IPS DF 4.7 (cell line): ENCODE measurements around the gene RUNX1.

Source experiments
- DNase-seq: peaks from one replicate; pipeline ENCODE4 v3.0.0-alpha.2; 2013; ENCODE audit warnings: low spot score; ENCODE audit errors: extremely low read depth

Gene RUNX1

DNA sequence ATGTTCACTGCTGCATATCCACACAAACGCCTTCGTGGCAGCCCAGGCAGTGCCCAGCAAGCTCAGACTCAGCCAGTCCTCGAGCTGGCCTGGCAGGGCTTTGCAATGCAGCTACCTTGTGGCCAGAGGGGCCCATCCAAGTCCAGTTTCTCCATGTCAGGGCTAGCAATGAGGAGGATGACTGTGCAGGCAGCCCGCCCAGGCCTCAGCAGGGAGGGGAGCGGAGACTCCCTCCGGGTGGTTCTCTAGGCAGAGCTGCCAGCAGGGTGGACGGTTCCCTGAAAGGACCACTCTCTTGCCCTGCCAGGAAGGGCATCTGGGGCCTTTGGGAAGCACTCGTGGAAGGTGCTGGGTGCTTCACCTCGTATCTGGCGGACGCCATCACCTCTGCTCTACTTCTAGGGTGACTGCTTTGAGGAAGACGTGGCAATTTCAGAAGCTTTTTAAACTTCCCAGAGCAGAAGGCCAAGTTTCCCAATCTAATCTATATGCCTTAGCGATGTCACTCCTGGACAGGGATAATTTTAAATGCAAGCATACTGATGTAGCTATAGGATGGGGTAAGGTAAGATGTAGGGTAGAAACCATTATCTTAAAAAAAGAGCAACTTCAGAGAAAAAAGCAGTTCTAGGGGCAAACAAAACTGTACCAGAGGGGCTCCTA, 56.2 kb downstream of the RUNX1 start:
- DNase-seq: no peak

DNA sequence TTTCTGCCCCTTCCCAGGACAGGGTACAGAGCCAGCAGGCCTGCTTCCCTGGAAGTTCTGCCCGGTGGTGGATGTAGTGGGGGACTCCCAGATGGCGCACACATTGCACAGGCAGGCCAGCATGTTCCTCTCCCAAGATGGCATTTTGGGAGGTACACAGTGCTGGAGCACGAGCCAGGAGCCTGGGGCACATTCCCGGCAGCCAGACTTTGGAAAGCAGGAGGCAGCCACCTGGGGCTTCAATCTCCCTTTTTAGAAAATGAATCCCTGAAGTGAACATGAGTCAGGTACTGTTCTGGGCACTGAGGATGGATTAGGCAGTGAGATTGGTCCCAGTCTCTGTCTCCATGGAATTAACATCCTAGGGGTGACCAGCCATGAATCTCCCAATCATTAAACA, 56.9 kb downstream of the RUNX1 start:
- DNase-seq: no peak

DNA sequence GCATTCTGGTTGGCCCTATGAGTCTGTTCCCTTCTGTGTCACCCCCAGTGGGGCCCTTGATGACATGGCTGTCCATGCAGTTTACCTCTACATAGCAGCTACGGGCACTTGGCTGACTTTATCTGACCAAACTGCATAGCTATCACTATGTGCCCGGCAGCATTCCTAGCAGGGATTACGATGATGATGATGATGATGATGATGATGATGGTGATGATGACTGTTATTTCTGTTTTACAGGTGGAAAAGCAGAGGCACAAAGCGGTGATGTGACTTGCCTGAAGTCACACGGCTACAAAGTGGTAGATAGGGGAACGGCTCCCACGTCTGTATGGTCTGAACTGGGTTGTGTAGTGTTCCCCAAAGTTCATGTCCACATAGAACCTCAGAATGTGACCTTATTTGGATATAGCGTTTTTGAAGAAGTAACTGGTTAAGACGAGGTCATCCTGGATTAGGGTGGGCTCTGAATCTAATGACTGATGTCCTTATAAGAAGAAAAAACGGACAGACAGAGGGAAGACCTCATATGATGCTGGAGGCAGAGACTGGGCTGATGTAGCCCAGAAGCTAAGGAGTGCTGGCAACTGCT, 57.6 kb downstream of the RUNX1 start:
- DNase-seq: no peak

DNA sequence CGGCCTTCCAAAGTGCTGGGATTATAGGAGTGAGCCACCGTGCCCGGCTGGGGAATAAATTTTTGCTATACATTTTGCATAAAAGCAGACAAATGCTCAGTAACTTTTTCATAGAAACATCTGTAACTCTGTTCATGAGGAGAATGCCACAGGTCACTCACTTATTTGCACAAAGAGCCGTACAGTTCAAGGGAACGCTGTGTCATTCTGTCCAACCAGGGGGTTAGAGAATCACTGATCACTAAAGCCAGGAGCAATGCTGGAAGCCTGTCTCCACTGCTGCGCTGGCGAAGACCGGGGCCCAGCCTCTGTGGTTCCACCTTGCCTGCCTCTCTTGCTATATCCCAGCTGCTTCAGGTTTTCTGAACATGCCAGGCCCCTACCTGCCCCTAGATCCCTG, 58.3 kb downstream of the RUNX1 start:
- no peak for DNase-seq

DNA sequence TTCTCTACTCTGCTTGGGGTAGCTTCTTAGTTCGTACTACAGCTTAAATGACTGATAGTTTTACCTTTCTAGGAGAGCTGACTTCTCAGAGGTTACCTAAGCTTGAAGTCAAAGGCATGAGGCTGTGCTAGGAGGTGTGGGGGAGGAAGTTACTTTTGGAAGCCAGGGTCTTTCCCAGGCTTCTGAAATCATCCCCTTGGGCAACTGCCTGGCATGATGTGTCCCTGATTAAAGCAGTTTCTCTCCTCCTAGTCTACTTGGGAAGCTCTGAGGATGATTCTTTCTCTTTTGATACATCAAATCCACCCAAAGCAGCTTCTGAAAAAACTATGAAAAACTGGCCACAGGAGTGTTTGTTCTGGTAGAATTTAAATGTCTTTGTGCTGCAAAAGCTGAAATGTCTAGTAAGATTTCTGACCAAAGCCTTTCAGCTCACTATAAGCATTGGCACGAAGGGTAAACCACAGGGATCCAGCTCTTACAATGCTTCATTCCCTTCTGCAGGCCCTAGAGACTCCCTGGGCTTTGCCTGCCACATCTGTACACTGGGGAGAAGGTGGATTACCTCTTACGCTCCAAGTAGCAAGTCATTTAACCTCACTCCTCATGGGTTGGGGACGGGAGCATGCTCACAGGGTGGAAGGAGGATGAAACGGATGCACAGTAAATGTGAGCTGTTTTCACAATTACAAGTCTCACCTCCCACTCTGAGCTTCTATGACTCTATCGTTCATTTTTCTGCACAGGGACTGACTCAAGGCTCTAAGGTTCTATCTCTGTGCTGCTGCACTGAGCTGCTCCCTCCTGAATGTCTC, 59.6 kb downstream of the RUNX1 start:
- DNase-seq: no peak

DNA sequence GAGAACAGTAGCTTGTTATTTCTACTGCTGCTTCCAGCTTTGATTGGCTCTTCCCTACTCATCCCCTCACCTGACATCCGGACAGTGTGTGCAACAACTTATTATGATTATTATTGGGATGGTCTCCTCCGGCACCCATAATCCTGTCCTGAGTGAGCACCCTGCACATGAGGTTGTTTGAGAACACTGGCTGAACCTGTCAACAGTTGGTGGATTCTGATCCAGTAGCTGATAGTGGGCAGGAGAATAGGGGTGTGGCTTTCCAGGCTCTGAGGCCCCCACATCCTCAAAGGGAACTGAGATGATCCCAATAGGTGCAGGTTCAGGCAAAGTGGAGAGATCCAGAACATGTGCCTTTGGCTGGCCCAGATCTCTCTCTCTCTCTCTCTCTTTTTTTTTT, 60.5 kb downstream of the RUNX1 start:
- no peak for DNase-seq

DNA sequence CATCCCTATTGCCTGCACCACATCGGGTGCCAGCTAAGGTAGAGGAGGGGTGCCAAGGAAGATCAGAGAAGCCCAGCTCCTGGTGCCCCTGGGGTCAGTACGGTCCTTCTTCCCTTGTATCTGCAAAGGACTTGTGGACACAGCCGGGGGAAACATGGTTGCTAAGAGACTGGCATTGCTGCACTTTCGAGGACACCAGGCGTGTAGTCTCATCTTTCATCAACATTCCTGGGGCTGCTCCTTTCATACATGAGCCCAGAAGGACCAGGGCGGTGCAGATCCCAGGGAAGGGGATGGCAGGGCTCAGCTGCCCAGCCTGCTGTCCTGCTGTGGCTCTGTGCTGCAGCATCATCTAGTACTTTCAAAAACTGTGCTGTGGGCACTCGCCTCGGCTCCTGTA, 61.0 kb downstream of the RUNX1 start:
- DNase-seq: no peak

DNA sequence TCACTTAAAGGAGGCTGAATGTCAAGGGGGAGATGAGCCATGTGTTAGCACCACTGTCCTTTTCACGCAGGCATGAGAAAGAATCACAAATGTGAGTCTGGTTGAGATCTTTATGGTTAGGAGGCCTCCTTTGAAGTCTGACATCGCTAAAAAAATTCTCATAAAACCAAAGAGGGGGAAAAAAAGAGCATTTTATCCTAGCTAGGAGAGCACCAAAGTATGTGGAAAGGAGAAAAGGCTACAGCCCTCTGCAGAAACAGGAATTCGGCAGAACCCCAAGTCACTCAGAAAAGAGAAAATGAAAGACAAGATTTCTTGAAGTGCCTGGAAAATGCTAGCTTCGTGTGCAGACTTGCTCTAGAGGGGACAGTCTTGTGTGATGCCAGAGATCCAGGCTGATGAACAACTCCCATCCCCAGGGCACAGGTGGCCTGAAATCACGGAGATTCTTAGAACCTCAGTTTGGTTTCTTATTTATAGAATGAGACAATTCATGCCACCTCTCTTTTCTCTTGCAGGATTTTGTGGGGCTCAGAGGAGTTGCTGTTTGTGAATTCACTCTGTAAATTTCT, 61.5 kb downstream of the RUNX1 start:
- no peak for DNase-seq

DNA sequence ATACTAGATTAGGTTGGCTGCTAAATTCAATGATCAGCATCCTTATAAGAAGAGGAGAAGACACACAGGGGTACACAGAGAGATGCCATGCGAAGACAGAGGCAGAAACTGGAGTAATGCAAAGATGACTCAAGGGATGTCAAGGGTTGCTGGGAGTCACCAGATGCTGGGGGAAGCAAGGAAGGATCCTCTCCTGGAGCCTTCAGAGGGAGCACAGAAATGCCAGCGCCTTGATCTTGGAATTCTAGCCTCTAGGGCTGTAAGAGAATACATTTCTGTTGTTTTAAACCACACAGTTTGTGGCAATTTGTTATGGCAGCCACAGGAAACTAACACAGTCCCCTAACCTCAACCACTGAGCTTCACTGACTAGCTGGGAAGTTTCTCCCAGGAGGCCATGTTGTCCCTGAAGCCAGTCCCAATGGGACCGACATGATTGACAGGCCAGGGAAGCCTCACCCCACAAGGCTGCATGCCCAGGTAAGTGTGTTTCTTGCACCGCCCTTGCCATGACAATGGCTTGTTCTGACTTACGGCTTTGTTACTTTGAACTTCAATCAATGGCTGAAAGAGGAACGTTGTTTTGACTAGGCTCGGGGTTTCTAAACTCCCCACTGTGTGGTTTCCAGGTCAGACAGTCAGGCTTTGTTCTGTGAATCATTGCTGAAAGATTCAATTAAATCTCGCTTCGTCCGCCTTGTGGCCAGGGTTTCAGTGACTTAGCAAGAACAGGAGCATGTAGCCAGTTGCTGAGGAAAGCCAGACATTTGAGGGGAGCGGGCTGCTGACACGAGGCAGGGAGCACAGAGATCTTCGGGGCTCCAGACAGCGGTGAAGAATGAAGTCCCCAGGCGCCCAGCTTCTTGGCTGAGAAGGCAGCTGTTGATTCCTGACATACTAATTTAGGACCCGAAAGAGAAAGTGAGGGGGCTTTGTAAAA, 62.3 kb downstream of the RUNX1 start:
- DNase-seq: peak; percentile 3

DNA sequence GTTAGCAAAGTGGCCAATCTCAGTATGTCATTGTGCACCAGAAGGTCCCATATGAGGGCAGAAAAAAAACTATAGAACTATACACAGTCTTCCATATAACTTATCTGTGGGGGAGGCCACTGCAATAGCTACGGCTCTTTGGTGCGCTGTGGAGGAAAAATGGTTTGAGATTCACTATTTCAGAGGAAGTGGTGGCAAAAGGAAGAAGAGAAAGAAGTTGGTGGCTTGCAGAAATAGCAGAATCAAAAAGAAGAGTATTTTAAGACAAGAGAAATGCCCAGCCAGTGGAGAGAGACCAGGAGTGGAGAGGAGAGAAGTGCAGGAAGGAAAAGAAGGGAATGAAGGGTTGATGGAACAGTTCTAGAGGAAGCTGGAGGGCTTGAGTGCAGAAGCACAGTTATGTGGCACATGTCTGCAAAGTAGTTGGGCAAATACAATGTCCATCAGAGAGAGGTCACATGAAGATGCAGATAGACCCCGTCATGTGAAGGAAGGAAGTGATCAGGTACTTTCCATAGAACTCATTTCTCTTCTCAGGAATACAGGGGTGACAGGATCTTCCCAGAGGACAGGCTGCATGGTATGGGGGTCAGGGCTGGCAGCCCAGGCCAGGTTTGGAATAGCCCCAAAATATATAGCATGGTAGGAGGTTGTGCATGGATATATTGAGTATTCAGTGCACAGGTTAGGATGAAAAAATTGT, 64.6 kb downstream of the RUNX1 start:
- no peak for DNase-seq

DNA sequence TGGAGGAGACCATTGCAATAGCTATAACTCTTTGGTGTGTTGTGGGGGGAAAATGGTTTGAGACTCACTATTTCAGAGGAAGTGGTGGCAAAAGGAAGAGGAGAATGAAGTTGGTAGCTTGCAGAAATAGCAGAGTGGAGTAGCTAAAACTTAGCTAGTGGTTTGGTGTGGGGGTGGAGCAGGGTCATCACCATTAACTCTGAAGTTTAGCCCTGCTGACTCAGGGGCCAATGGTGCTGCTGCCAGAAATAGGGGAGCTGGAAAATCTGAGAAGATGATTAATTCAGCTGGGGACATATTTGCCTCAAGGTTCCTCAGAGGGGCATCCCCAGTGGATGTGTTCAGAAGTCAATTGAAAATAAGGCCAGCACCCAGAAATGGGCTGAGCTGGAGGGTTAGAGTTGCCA, 65.4 kb downstream of the RUNX1 start:
- DNase-seq: no peak

DNA sequence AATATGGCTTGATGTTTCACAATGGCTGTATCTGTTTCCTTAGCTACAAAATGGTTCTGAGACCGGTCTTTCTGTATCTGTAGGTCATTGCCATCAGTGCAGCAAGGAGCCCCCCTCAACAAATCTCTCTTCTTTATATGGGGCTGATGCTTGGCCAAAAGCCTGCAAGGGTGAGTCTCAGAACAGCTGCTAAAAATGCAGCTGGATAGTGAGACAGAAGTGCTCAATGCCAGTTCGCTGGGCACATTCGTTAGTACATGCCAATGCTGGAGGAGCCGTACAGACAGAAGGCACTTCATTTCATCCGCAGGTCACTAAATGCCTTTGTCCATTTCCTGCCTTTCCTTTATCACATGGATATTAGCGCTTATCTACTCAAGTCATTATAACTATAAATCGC, 67.3 kb downstream of the RUNX1 start:
- no peak for DNase-seq

DNA sequence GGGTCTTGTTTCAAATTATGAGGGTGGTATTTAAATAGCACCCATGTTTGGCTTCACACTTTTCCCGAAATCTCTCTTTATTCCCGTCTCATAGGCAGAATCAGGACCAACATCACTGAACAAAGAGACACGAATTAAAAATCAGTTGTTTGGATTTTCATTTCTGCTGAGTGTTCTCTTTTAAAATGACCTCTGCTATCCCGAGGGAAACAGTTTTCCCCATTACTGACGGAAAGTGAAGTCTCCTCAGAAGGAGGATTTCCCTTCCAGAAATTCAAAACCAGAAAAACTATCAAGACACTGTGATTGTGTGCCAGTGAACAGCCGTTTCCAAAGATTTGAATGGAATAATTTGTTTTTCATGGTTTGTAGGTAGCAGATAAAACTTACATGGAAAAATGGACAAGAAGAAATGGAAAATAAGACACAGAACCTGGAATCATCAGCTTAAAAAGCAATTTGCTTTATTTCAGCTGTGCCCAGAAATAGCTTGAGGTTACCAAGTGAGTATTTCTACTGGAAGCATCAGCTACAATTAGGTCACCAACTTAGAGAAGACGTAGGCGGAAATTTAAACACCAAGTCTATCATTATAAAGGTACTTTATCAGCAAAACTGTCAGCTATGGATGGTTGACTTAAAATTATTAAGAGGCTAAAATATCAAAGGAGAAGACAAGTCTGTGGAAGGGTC, 68.5 kb downstream of the RUNX1 start:
- no peak for DNase-seq

DNA sequence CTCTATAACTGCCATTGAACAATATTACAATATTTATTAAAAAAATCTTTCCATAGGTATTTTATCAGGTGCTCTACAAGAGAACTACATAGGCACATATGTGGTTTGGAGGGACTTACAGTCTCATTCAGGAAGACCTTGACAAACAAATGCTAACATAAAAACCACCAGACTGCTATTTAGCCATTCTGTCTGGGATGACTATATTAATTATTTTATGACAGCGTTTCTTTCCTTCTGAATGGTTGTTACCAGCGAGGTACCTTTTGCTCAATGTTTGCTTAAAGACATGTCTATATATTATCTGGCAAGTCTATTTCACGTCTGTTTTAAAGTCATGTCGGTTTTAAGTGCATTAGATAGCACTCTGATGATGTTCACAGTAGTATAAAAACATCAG, 69.7 kb downstream of the RUNX1 start:
- DNase-seq: no peak

DNA sequence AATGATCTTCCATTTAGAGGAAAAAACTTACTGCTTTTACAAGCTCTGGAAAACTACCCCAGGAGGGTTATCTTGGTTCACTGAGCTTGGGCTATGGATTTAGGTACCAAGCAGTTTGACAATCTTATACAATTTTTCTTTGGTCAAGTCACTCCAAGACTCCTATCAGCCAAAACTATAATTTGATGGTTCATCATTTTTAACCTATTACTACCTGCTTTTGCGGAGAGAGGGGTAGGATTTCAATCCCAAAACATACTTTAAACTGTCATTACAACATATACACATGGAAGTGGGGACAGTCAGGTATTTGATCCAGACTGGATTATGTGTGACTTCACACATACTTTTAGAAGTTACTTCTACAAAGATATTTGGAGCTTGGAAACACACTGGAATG, 71.8 kb downstream of the RUNX1 start:
- no peak for DNase-seq

DNA sequence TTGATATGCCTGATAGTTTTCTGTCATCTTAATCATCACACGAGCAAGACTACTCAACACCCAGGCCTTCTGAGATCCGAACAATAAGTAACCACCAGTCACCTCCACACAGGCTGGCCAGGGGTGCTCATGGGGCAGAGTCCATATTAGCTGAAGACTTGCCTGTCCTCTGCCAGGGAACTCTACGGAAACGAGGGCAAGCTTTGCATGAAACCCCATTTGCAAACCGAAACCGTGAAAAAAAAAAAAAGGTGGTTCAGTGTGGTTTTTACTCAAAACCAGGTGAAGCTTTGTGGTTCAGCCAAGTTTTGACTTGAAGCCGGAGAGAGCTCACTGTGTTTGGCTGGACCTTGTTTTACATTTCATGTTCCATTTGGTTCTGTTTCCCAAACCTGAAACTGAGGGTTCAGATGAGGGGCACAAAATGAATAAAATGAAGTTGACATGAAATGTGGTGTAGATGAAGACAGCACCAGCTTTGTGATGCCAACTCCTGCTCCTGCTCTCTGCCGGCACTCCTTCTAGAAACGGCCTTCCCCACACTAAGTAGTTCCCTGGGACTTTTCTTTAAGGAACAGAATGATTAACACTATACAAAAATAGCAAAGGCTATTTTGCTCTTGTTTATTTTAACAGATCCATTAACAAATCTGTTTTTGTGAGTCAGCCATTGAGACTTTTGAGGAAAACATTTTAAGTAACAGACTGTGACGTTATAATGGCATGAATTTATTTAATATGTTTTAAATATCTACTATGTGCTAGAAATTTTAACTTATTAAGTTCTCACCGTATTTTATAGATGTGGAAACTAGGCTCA, 74.7 kb downstream of the RUNX1 start:
- DNase-seq: no peak

DNA sequence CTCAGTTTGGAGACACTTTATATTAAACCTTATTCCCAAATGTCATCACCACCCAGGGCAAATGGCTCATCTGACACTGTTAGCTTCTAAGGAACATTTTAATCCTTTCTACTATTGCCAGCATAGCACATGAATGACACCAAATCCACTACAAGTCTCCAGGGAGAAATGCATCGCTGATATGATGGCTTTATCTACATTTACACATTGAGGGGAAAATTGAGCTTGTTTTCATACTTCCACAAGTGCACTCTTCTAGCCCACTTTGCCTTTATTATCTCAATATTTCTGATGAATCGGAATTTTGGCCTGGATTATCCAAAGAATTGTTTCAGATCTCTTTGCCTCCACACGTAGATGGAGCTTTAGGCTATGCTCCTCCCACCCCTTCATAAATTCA, 75.4 kb downstream of the RUNX1 start:
- no peak for DNase-seq

DNA sequence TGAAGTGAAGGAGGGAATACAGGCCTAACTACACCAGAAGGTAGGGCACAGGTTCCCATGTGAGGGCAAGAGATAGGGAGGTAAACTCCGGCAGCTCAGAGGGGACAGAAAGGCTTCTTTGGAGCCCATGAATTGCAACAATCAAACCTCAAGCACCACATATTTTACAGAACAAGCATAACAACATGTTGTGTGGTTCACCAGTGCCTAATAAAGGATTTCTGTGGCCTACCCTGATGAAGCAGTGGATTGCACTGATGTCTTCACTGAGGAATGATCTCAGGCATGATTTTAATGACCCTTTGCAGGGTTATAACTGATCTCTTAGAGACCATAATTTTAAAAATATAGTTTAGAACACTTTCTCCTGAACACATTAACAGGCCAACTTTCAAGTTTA, 77.4 kb downstream of the RUNX1 start:
- DNase-seq: no peak

DNA sequence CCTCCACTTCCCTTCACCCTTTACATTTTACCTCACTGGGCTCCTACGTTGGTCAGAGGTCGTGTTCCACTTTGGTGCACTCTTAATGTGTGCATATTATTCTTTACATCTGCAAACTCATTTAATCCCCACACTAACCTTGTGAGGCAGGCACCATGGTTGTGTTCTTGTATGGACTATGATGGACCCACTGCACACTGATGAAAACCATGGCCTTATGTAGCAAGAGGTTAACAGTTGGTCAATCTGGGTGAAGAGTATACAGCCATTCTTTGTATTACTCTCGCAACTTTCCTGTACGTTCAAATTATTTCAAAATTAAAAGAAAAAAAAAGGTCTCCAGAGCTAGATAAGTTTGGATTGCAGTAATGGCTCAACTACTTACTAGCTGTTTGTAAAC, 78.5 kb downstream of the RUNX1 start:
- no peak for DNase-seq
